Gastroesophageal sphincter (tissue), 3 donors: ENCODE measurements around the gene ITGA8.

Experiments used
- EP300 ChIP-seq: sonication (generic); formaldehyde crosslinking; IDR thresholded peaks from one replicate; pipeline ENCODE4 v1.6.1; 2017; ENCODE audit warnings: antibody characterized with exemption, mild to moderate bottlenecking
- POLR2A ChIP-seq, 2 donors: fragments of 450-650 bp; IDR thresholded peaks; one replicate each; pipeline ENCODE4 v1.6.1; 2017; ENCODE audit warnings: antibody characterized with exemption in 2 of 2, mild to moderate bottlenecking in 2 of 2, moderate library complexity in 1 of 2
- POLR2AphosphoS5 ChIP-seq: sonication (generic); formaldehyde crosslinking; IDR thresholded peaks from one replicate; pipeline ENCODE4 v1.6.1; 2017; ENCODE audit warnings: antibody characterized with exemption
- TF ChIP-seq, protein P1 (sequence below), 4 experiments: fragments of 200-600 bp in 2 of 4; fragments of 450-650 bp in 2 of 4; sonication (generic) in 1 of 4; IDR thresholded peaks; one replicate each; pipeline ENCODE4 v1.5.1; 2017 to 2019; ENCODE audit warnings: antibody characterized with exemption in 4 of 4, mild to moderate bottlenecking in 2 of 4, moderate library complexity in 2 of 4

DNA sequence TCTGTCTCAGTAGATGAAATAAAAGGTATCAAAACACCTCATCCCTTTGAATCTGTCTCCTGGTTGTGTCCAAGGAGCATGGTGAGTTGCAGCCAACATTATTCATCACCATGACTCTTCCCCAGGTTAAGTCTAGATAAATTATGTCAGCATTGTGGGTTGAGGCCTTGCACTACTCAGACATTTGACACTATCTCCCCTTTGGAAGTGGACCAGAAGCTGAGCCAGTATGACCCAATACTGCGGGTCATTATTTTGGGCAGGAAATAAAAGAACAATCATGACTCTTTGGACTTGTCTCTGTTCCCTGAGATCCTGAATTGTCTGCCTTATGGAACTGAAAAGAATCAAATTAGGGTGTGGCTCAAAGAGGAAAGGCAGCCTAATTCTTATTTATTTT lies 180.5 kb downstream of the ITGA8 start:
- TF ChIP-seq, protein P1, sequence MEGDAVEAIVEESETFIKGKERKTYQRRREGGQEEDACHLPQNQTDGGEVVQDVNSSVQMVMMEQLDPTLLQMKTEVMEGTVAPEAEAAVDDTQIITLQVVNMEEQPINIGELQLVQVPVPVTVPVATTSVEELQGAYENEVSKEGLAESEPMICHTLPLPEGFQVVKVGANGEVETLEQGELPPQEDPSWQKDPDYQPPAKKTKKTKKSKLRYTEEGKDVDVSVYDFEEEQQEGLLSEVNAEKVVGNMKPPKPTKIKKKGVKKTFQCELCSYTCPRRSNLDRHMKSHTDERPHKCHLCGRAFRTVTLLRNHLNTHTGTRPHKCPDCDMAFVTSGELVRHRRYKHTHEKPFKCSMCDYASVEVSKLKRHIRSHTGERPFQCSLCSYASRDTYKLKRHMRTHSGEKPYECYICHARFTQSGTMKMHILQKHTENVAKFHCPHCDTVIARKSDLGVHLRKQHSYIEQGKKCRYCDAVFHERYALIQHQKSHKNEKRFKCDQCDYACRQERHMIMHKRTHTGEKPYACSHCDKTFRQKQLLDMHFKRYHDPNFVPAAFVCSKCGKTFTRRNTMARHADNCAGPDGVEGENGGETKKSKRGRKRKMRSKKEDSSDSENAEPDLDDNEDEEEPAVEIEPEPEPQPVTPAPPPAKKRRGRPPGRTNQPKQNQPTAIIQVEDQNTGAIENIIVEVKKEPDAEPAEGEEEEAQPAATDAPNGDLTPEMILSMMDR (IDR thresholded peaks at IDR 0.05) = no peak
- TF ChIP-seq POLR2AphosphoS5 (no peak), POLR2A (IDR thresholded peaks at IDR 0.05) (no peak), EP300 (no peak)
